GM12872 (cell line): ENCODE measurements around the gene HS3ST5.

Experiments
- CTCF ChIP-seq: IDR thresholded peaks from 3 replicates; pipeline ENCODE4 v1.5.1; 2011; ENCODE audit warnings: low read depth, mild to moderate bottlenecking, low read length, moderate library complexity; ENCODE audit not compliant: insufficient read depth

Gene HS3ST5

GRCh38 chr6:114288701-114289495, 53.9 kb downstream of the HS3ST5 start:
- TF ChIP-seq CTCF: no peak

- TF ChIP-seq CTCF: no peak
Observed at GRCh38 chr6:114287461-114287860, 55.4 kb downstream of the HS3ST5 start.

- no peak for TF ChIP-seq CTCF
Observed at GRCh38 chr6:114286211-114286610, 56.6 kb downstream of the HS3ST5 start.

DNA sequence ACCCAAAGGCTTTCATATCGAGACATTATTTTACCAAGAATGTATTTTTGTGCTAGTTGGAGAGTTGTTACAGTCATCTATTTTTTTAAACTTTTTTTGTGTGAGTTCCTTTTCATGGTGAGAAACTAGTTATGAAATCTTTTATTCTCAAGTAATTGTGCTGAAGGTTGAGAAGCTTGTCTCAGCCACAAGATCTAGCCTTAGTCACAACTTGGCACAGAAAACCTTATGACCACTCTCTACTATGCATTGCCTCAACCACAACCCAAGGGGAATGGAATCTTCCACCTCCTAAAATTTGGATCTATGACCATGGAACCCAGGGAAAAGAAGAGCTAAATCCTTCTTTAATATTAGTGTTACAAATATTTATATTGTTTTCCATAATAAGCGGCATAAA, 58.5 kb downstream of the HS3ST5 start:
- no peak for TF ChIP-seq CTCF

- TF ChIP-seq CTCF: no peak
Observed at GRCh38 chr6:114282292-114282691, 60.5 kb downstream of the HS3ST5 start.

DNA sequence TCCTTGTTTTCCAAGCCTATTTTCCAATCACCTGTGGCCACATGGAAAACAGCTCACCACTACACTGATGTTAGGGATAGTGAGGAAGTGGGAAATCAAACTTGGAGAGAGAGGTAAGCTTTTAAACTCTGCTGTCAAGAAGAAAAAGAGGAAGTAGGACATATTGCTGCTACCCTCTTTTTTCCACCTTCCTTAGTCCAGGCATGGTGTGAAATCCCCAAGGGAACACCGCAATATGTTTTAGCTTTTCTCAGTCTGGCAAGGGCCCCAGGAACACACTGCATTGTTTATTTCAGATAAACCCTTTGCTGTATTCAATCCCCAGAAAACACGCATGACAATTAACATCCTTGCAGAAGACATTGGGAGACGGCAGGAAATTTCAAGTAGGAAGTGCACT, 61.3 kb downstream of the HS3ST5 start:
- no peak for TF ChIP-seq CTCF

DNA sequence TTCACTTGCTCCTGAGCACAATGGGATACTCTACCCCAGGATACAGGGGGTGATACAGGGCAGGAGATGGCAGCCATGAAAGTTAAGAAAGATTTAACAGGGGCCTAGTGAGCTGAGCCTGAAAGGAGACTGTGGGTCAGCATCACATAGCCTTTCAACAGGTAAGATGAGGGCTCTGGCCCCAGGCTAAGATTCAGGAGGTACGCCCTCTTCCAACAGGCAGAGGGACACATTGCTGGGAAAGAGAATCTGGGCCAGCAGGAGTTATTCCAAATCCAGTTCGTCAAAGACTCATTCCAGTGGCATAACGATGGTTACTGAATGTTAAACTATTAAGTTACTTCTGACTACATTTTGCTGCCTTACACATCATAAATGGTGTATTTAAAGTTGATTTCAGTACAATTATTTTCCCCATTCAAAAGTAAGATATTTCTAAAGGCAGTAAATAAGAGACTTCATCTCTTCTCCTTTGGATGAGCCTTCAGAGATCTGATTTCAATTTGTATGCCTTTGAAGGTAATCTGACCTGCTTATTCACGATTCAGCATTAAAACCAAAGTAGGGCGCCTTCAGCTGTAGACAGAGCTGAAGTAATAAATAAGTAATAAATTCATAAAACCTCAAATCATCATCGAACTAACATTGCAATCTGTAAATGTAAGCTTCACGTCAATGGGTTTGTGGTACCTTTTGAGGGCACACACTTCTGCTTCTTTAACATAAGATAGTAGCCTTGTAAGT, 62.4 kb downstream of the HS3ST5 start:
- TF ChIP-seq CTCF: no peak
